K562 (cell line): ENCODE measurements around the gene ETV3. TPM values are rescaled to one million over a fixed set of nuclear protein-coding genes. Genes with fewer than 3 reads are reported as not detected.

Experiments
- ATAC-seq: fragments of 200-7000 bp; cut with Tn5 transposase; 3 replicates; pipeline ENCODE4 v1.9.1; 2020; ENCODE audit warnings: moderate library complexity
- BruUV-seq: library from RNA; stranded (reverse); fragments of 400-500 nt; replicated peaks from 2 replicates; lab custom pipeline; 2021; lab: Mats Ljungman, UMichigan
- CTCF ChIA-PET: fragments of 300-600 bp; formaldehyde crosslinking; extraction: SDS; loops from one replicate; lab custom pipeline; 2021; ENCODE audit warnings: low intra/inter-chr PET ratio; lab: Yijun Ruan, JAX
- POLR2A ChIA-PET: fragments of 300-600, 350-650 bp; sonication (Branson Sonifier 250); formaldehyde crosslinking; extraction: SDS; loops from one replicate; lab custom pipeline; 2021; ENCODE audit warnings: antibody characterized with exemption, inconsistent platforms; lab: Yijun Ruan, JAX
- DNase-seq, 4 experiments: peaks; one replicate each; pipeline versions ENCODE4 v3.0.0 to v3.0.0-alpha.2; 2011 to 2018; ENCODE audit warnings: low spot score in 3 of 4, mixed read lengths in 3 of 4; ENCODE audit errors: extremely low read depth in 1 of 4
- FAIRE-seq: peaks from 2 replicates; lab custom pipeline; 2011; peaks lifted over from hg19 to GRCh38; lab: Jason Lieb, UNC
- H2AFZ ChIP-seq: 2 replicates; pipeline ENCODE4 v1.6.0; 2011; ENCODE audit warnings: low read depth, low read length, control low read depth, inconsistent platforms
- H3K27ac ChIP-seq: fragments of 200-600 bp; 3 replicates; pipeline ENCODE4 v1.8.0; 2011; ENCODE audit warnings: low read depth, mild to moderate bottlenecking, control low read depth, inconsistent platforms, low read length, moderate library complexity, mixed read lengths; ENCODE audit errors: extremely low read depth
- H3K27me3 ChIP-seq, 2 experiments: fragments of 300-600 bp in 1 of 2; 2 replicates in 1 of 2; 3 replicates in 1 of 2; pipeline versions ENCODE4 v1.6.0 to v1.8.0; 2011; ENCODE audit warnings: inconsistent platforms in 2 of 2, low read length in 2 of 2, mild to moderate bottlenecking in 1 of 2, mixed read lengths in 1 of 2, moderate library complexity in 1 of 2; ENCODE audit not compliant: control insufficient read depth in 2 of 2, insufficient read depth in 2 of 2
- H3K36me3 ChIP-seq: fragments of 300-600 bp; 3 replicates; pipeline ENCODE4 v1.8.0; 2011; ENCODE audit warnings: mild to moderate bottlenecking, low read length, inconsistent platforms; ENCODE audit not compliant: control insufficient read depth, insufficient read depth
- H3K4me1 ChIP-seq, 2 experiments: fragments of 200-600 bp in 1 of 2; replicated peaks in 1 of 2; 2 replicates in 1 of 2; 3 replicates in 1 of 2; pipeline versions ENCODE4 v1.5.1 to v1.8.0; 2011; ENCODE audit warnings: inconsistent platforms in 2 of 2, low read length in 2 of 2, mild to moderate bottlenecking in 1 of 2, mixed read lengths in 1 of 2, moderate library complexity in 1 of 2; ENCODE audit not compliant: control insufficient read depth in 2 of 2, insufficient read depth in 2 of 2
- H3K4me2 ChIP-seq: 2 replicates; pipeline ENCODE4 v1.6.1; 2011; ENCODE audit warnings: low read length, control low read depth, inconsistent platforms, mixed read lengths; ENCODE audit not compliant: insufficient read depth
- H3K4me3 ChIP-seq: fragments of 200-600 bp; sonication (generic), shearing (Covaris generic); 2 replicates; pipeline ENCODE4 v1.5.1; 2016; ENCODE audit warnings: control low read depth, inconsistent platforms
- H3K79me2 ChIP-seq: fragments of 200-600 bp; 3 replicates; pipeline ENCODE4 v1.8.0; 2011; ENCODE audit warnings: low read length, inconsistent platforms; ENCODE audit not compliant: control insufficient read depth, insufficient read depth
- H3K9ac ChIP-seq, 2 experiments: 2 replicates each; pipeline versions ENCODE4 v1.6.0 to v1.6.1; 2011; ENCODE audit warnings: low read depth in 2 of 2, low read length in 2 of 2, control low read depth in 1 of 2, inconsistent platforms in 1 of 2, mild to moderate bottlenecking in 1 of 2, mixed read lengths in 1 of 2; ENCODE audit not compliant: insufficient read depth in 1 of 2
- H3K9me1 ChIP-seq: one replicate; pipeline ENCODE4 v1.6.0; 2011; ENCODE audit warnings: inconsistent platforms, mild to moderate bottlenecking, low read length, moderate library complexity; ENCODE audit not compliant: control insufficient read depth, insufficient read depth
- H3K9me3 ChIP-seq: replicated peaks from 2 replicates; pipeline ENCODE4 v1.5.1; 2011; ENCODE audit warnings: low read depth, low read length, inconsistent platforms; ENCODE audit not compliant: control insufficient read depth, insufficient read depth
- H4K20me1 ChIP-seq: replicated peaks from 2 replicates; pipeline ENCODE4 v1.6.1; 2011; ENCODE audit warnings: low read length, inconsistent platforms, mixed read lengths; ENCODE audit not compliant: control insufficient read depth, insufficient read depth
- CEBPZ ChIP-seq: fragments of 150-350 bp; IDR thresholded peaks from 2 replicates; pipeline ENCODE4 v1.6.1; 2014; ENCODE audit warnings: low read depth, mild to moderate bottlenecking, low read length, borderline replicate concordance
- COPS2 ChIP-seq: fragments of 450-650 bp; conservative IDR thresholded peaks from 2 replicates; pipeline ENCODE4 v1.6.1; 2016; ENCODE audit warnings: mild to moderate bottlenecking, moderate library complexity
- CTBP1 ChIP-seq: fragments of 450-650 bp; IDR thresholded peaks from 2 replicates; pipeline ENCODE4 v1.6.1; 2016; ENCODE audit warnings: borderline replicate concordance
- KDM5B ChIP-seq: fragments of 200-600 bp; sonication (generic); IDR thresholded peaks from 2 replicates; pipeline ENCODE4 v1.6.1; 2012; ENCODE audit warnings: low read depth, mild to moderate bottlenecking, moderate library complexity, low read length, control low read depth, inconsistent platforms; ENCODE audit not compliant: insufficient replicate concordance
- SREBF2 ChIP-seq: sonication (generic); formaldehyde crosslinking; IDR thresholded peaks from 2 replicates; pipeline ENCODE4 v1.4.0; 2020; ENCODE audit warnings: mild to moderate bottlenecking, missing genetic modification reagents
- U2AF1 ChIP-seq: fragments of 200-400 bp; formaldehyde crosslinking; optimal IDR thresholded peaks from 2 replicates; pipeline ENCODE3; 2017; ENCODE audit warnings: mild to moderate bottlenecking, low read depth, low read length, moderate library complexity
- ZNF217 ChIP-seq: sonication (generic); formaldehyde crosslinking; IDR thresholded peaks from 2 replicates; pipeline ENCODE4 v1.8.0; 2022; ENCODE audit warnings: mild to moderate bottlenecking, missing genetic modification reagents
- WGBS: fragments of 100-300 bp; shearing (Covaris generic); methylation state at CpG from one replicate; pipeline ENCODE4 v1.1.6; 2016; ENCODE audit warnings: low coverage, mixed read lengths; ENCODE audit not compliant: insufficient coverage; ENCODE audit errors: missing lambda C conversion rate; 5-methylcytosine and 5-hydroxymethylcytosine counted together
- in situ Hi-C: fragments of 300-500 bp; cut with MboI; formaldehyde crosslinking; loops from 4 replicates; pipeline ENCODE4 v1.15.0; 2018; ENCODE audit warnings: inconsistent platforms, mixed read lengths
- intact Hi-C: fragments of 100-400 bp; cut with micrococcal nuclease; formaldehyde crosslinking; loops from 2 replicates; pipeline ENCODE4 v1.14.2; 2022
- polyA plus RNA-seq, 8 experiments: library from polyadenylated mRNA; depleted of rRNA in 4 of 8; stranded (reverse) in 5 of 8; unstranded in 3 of 8; fragments of >200 nt; fragmentation: Nextera tagmentation in 2 of 8; fragmentation: Illumina TruSeq in 1 of 8; extraction: Ambion mirVana in 2 of 8; extraction: Trizol in 1 of 8; gene quantifications; 2 replicates each; pipeline versions ENCODE4 v1.2.1 to v1.2.3, GENCODE V29; 2011 to 2014; ENCODE audit warnings: inconsistent platforms in 1 of 8, missing spikeins in 1 of 8
- total RNA-seq, 7 experiments: library from RNA; depleted of rRNA in 6 of 7; stranded (reverse); fragments of >200 nt in 6 of 7; fragmentation: Illumina TruSeq in 2 of 7; extraction: Trizol in 2 of 7; gene quantifications; 2 replicates each; pipeline versions ENCODE4 v1.2.1 to v1.2.3, GENCODE V29; 2011 to 2021; ENCODE audit warnings: low replicate concordance in 1 of 7

Gene ETV3
- total and polyA plus RNA-seq, 9 of the 15 experiments (the other 6 are each of a cell fraction or from before 2014, with no cell fraction given): 3.1 to 16.0 (median 9.0) TPM

GRCh38 chr1:157161901-157162300 lies 23.7 kb upstream of the ETV3 start:
- TF ChIP-seq ZNF217 (CRISPR knock-in tag) (no peak), SREBF2 (no peak), CEBPZ (no peak), COPS2 (no peak), KDM5B (no peak), U2AF1 (no peak), CTBP1 (no peak)
- Histone ChIP-seq H3K4me3 (no peak overlapping the region), H3K9ac (no peak overlapping the region), H3K4me2 (no peak overlapping the region), H2AFZ (no peak overlapping the region), H3K4me1 (peaks cover 0 to 4% of the 10 kb centered on the region in 2 experiments; a peak in 1 of 5 replicates), H3K36me3 (no peaks in the 10 kb centered on the region), H3K9me1 (no peaks in the 10 kb centered on the region), H4K20me1 (no peaks in the 10 kb centered on the region), H3K27me3 (peaks cover 30 to 74% of the 10 kb centered on the region in 2 experiments), H3K27ac (no peak overlapping the region), H3K79me2 (no peaks in the 10 kb centered on the region), H3K9me3 (no peaks in the 10 kb centered on the region)
- in situ Hi-C loops: loop anchor here (10.0 to 25.0 kb wide), 2 partner anchors 333 to 775 kb away; no protein-coding TSS in a partner anchor
- WGBS: 2% methylated on average over 5 of the region's 5 CpGs
- DNase-seq (no peak), FAIRE-seq (no peak), ATAC-seq (no peak)
- ChIA-PET POLR2A (no interaction called here), CTCF (no interaction called here)
- intact Hi-C loops: no loop called here
- BruUV-seq: no TSS peak
